ENCODE results near the gene PIP4K2A.

PIP4K2A gene

DNA sequence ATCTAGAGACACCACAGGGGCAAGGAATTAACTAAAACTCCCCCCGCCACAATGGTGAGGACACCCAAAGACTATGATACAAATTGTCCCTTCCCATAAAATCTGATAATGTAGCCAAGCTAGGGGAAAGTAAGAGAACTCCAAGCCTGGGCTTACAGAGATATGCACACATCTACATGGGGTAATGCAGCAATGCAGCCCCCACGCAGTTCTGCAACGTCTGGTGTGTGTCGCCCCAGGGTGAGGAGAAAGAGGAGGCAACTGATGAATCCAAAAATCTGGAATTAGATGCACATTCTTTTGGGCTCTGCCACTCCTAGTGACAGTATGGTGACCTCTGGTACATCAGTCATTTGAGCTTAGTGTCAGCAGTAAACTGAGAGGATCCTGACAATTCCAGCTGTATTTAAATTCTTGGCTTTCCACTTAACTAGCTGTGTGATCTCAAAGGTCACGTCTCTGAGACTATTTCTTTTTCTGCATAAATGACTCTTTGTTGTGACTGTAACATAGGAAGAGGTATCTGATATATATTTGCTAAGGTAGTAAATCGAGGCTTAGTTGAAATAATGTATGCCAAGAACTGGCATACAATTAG, 51.5 kb downstream of the PIP4K2A start:
- DNase-seq = no peak

- DNase-seq = no peak
These were observed 54.5 kb downstream of the PIP4K2A start for GRCh38 chr10:22659866-22660265.

DNA sequence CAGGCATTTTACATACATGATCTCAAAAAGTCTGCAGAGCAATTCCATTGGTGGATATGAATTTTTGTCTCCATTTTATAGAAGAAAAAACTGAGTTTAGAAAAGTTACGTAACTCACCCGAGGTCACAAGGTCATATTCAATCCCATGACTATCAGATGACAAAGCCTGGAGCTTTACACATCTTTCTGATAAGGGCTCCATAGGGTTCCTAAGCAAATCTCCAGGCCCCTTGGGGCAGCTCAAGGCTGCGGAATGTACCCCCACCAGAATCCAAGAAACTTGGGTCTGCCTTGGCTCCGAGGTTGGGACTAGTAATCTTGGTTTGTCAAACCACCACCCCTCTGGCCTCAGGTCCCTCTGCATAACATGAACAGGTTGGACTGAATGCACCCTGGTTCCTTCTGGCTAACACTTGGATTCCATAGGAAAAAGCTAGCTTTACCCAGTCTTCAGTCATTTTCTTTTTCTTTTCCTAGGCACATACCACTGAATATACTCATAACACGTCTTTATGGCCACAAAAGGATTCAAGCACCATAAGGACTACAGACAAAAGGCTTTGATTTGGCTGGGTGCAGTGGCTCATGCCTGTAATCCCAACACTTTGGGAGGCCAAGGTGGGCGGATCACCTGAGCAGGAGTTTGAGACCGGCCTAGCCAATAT, 55.5 kb downstream of the PIP4K2A start:
- no peak for DNase-seq

- DNase-seq = no peak
These were observed 56.7 kb downstream of the PIP4K2A start for GRCh38 chr10:22657566-22658225.

- DNase-seq = no peak
These were observed 57.4 kb downstream of the PIP4K2A start for GRCh38 chr10:22657024-22657423.

DNA sequence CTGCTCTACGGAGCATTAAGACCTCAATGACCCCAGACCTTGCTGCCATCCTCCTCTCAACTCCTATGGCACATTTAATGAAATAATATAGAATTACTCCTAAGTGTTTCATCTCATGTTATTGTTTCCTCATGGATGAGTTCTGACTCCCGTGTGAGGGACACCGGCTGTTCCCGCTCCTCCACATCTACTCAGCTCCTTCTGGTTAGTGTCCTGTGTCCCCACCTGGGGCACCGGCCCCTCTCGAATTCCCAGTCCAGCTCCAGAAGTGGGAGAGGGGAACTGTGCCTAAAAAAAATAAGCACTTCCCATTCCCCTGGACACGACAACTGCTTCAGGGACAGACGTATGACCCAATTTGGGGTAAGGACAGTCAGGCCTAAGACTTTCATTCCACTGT, 58.3 kb downstream of the PIP4K2A start:
- DNase-seq = no peak

- DNase-seq = no peak
These were observed 58.9 kb downstream of the PIP4K2A start for GRCh38 chr10:22655312-22655981.

DNA sequence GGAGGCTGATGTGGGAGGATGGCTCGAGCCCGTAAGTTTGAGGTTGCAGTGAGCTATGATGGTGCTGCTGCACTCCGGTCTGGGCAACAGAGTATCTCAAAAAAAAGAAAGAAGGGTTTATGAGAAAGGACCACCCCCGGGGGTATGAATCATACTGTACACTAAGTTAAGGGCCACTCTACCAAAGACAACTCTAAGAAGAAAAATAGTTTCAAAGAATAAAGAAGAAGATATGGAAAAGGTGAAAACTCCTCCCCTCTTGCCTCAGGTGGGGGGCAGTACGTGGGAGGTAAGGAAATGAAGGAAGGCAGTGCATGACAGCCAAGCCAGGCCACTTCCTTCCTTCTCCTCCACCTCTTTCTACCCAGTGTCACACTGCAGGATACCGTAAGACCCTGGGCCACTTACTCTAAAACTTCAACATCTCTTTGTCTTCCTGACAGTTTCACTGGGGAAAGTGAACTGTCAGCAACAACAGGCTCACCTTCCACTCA, 61.3 kb downstream of the PIP4K2A start:
- DNase-seq = no peak

GRCh38 chr10:22651276-22651980, 63.0 kb downstream of the PIP4K2A start:
- no peak for DNase-seq

DNA sequence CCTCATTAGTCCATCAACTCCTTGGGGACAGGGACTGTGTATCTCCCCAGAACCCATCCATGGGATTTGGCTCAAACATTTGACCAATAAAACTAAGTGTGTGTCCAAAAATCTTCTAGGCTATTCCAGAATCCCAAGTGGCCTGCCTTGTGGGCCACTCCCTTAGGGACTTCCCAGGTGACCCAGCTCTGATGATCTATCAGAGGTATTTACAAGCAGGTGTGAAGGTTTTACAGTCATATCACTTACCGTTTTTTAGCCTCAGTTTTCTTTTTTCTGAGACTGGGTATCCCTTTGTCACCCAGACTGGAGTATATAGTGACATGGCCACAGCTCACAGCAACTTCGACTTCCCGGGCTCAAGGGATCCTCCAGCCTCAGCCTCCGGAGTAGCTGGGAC, 64.4 kb downstream of the PIP4K2A start:
- DNase-seq = no peak

- no peak for DNase-seq
These were observed 65.0 kb downstream of the PIP4K2A start for GRCh38 chr10:22649390-22649841.

- DNase-seq = no peak
These were observed 65.8 kb downstream of the PIP4K2A start for GRCh38 chr10:22648547-22648961.

- DNase-seq = no peak
These were observed 67.1 kb downstream of the PIP4K2A start for GRCh38 chr10:22647244-22647643.

DNA sequence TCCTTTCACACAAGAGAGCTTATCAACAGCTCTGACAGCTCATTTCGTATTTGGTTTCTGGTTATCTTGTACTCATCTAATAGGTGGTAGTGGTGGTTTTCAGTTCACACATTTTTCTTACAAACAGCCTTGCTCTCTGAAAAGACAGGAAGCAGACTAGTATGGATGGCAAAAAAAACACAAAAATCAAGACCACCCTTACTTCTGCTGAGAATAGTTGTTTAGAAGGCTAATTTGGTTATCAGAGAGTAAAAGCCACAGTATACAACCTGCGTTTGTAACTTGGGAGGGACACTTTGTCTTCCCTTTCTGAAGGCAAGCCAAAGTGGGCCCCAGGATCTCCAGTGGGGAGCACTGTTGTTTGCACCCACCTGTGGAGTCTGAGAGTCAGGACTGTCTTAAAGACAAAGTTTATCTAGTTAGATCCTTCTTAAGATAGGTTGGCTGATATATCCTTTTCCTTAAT, 68.0 kb downstream of the PIP4K2A start:
- DNase-seq = no peak

- DNase-seq = no peak
These were observed 70.2 kb downstream of the PIP4K2A start for GRCh38 chr10:22644222-22644621.

- DNase-seq = no peak
These were observed 70.6 kb downstream of the PIP4K2A start for GRCh38 chr10:22643775-22644174.

DNA sequence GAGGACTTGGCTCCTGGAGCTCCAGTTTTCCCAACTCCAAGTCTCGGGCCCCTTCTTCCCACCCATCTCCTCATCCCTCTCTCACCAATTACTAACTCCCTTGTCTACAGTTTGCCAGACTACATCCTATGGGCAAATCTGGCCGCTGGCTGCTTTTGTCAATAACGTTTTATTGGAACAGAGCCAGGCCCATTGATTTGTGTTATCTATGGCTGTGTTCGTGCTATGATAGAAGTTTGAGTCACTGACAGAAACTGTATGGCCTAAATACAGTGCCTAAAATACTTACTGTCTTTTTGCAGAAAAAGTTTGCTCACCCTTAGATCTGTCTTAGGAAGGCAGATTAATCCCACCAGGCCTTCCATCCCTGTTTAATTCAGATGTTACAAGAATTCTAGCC, 71.3 kb downstream of the PIP4K2A start:
- DNase-seq = no peak

- DNase-seq = no peak
These were observed 72.6 kb downstream of the PIP4K2A start for GRCh38 chr10:22641743-22642142.

GRCh38 chr10:22640359-22640758, 74.0 kb downstream of the PIP4K2A start:
- no peak for DNase-seq

DNA sequence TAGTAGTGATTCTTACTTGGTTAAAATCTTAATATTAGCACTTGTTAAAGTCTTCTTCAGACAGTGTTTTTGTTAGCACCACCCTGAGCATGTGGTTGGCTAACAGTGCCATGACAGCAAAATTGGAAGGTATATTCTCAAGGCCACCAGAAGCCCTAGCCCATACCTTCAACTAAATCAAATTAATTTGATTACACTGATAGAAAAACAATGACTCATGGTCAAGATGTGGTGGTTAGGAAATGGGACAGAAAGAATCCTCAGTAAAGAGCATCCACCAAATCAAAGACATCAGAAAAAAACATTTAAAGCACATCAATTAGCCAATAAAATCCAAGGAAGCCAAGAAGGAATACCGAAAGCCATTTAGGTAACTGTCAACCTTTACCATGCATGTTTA, 75.5 kb downstream of the PIP4K2A start:
- DNase-seq = no peak

GRCh38 chr10:22637491-22637890, 76.9 kb downstream of the PIP4K2A start:
- DNase-seq = no peak

DNA sequence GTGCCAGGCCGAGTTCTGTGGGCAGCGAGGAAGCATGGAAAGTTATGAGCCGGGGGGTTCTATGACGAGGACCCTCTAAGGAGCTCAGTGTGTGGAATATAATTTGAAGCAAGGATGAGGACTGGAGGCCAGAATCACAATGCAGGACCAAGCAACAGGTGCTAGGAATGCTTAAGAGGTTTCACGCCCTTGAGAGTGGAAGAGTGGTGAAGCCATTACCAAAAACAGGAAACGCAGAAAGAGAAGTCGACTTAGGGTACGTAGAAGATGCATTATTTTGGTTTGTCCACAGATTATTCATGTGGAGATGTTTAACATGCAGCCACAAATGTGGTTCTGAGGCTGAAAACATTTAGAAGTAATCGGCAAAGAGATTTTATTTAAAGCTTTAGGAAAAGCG, 78.7 kb downstream of the PIP4K2A start:
- DNase-seq = no peak
